Superior temporal gyrus (tissue), 1 donor: ENCODE measurements around the gene UGT1A7.

ENCODE experiments used
- DNase-seq: peaks from one replicate; pipeline ENCODE4 v3.0.0-alpha.2; 2016; ENCODE audit errors: extremely low spot score

Gene UGT1A7

GRCh38 chr2:233761040-233761769, 79.5 kb downstream of the UGT1A7 start:
- no peak for DNase-seq

- no peak for DNase-seq
Observed at GRCh38 chr2:233764264-233764663, 82.6 kb downstream of the UGT1A7 start.

GRCh38 chr2:233764761-233765160, 83.1 kb downstream of the UGT1A7 start:
- no peak for DNase-seq

- no peak for DNase-seq
Observed at GRCh38 chr2:233766416-233766815, 84.7 kb downstream of the UGT1A7 start.

- no peak for DNase-seq
Observed at GRCh38 chr2:233768076-233768475, 86.4 kb downstream of the UGT1A7 start.

- DNase-seq: no peak
Observed at GRCh38 chr2:233769260-233769659, 87.6 kb downstream of the UGT1A7 start.

- no peak for DNase-seq
Observed at GRCh38 chr2:233772153-233772552, 90.5 kb downstream of the UGT1A7 start.

GRCh38 chr2:233772583-233772982, 90.9 kb downstream of the UGT1A7 start:
- DNase-seq: no peak

GRCh38 chr2:233773854-233774253, 92.2 kb downstream of the UGT1A7 start:
- no peak for DNase-seq

- no peak for DNase-seq
Observed at GRCh38 chr2:233775414-233775813, 93.7 kb downstream of the UGT1A7 start.

- no peak for DNase-seq
Observed at GRCh38 chr2:233778030-233778429, 96.3 kb downstream of the UGT1A7 start, which contains the start of gene MROH2A. Gene MROH2A, plus strand, starts transcription at chr2:233778330. Its CDS starts 1,029 bp downstream, at chr2:233779359.

GRCh38 chr2:233779722-233780121, 98.0 kb downstream of the UGT1A7 start:
- no peak for DNase-seq

GRCh38 chr2:233780771-233781170, 99.1 kb downstream of the UGT1A7 start:
- no peak for DNase-seq

GRCh38 chr2:233789554-233789953, 107.9 kb downstream of the UGT1A7 start:
- DNase-seq: no peak

- no peak for DNase-seq
Observed at GRCh38 chr2:233791151-233791882, 109.6 kb downstream of the UGT1A7 start.

GRCh38 chr2:233791883-233792329, 110.2 kb downstream of the UGT1A7 start:
- DNase-seq: no peak

- DNase-seq: no peak
Observed at GRCh38 chr2:233792720-233793119, 111.0 kb downstream of the UGT1A7 start.

GRCh38 chr2:233793465-233794127, 111.9 kb downstream of the UGT1A7 start:
- DNase-seq: no peak

GRCh38 chr2:233794128-233794658, 112.5 kb downstream of the UGT1A7 start:
- DNase-seq: no peak

GRCh38 chr2:233795735-233796171, 114.1 kb downstream of the UGT1A7 start:
- no peak for DNase-seq

GRCh38 chr2:233796254-233796653, 114.6 kb downstream of the UGT1A7 start:
- DNase-seq: no peak
